GM12878 (cell line): Measurements from ENCODE around the gene DDX42. TPM values are rescaled to one million over a fixed set of nuclear protein-coding genes. Genes with fewer than 3 reads are reported as not detected.

Source experiments
- ATAC-seq: fragments of 200-7000 bp; cut with Tn5 transposase; 3 replicates; pipeline ENCODE4 v1.9.1; 2020; ENCODE audit warnings: mild to moderate bottlenecking, moderate library complexity
- BruUV-seq: library from RNA; stranded (reverse); fragments of 400-500 nt; replicated peaks from 2 replicates; lab custom pipeline; 2021; lab: Mats Ljungman, UMichigan
- CTCF ChIA-PET: fragments of 300-600 bp; sonication (Branson Sonifier 250); formaldehyde crosslinking; extraction: SDS; loops from one replicate; lab custom pipeline; 2021; ENCODE audit warnings: inconsistent platforms; lab: Yijun Ruan, JAX
- POLR2A ChIA-PET: fragments of 350-600 bp; formaldehyde crosslinking; extraction: SDS; loops from one replicate; lab custom pipeline; 2021; ENCODE audit warnings: inconsistent platforms; lab: Charles Lee
- RAD21 ChIA-PET: fragments of 300-600 bp; sonication (Branson Sonifier 250); formaldehyde crosslinking; loops from one replicate; lab custom pipeline; 2023; ENCODE audit warnings: antibody characterized with exemption; ENCODE audit not compliant: unreplicated experiment; lab: Charles Lee
- SMC1A ChIA-PET: fragments of 300-600 bp; sonication (Branson Sonifier 250); formaldehyde crosslinking; loops from one replicate; lab custom pipeline; 2023; ENCODE audit not compliant: unreplicated experiment, uncharacterized antibody; lab: Charles Lee
- DNase-seq: peaks from one replicate; pipeline ENCODE4 v3.0.0-alpha.2; 2011; ENCODE audit warnings: low read depth, low spot score
- FAIRE-seq: peaks from 3 replicates; lab custom pipeline; 2011; peaks lifted over from hg19 to GRCh38; lab: Jason Lieb, UNC
- H2AFZ ChIP-seq: 2 replicates; pipeline ENCODE4 v1.6.0; 2011; ENCODE audit warnings: low read depth, low read length, control low read depth; ENCODE audit not compliant: control insufficient read depth
- H3K27ac ChIP-seq: 2 replicates; pipeline ENCODE4 v1.5.1; 2011; ENCODE audit warnings: control low read depth; ENCODE audit not compliant: control insufficient read depth, insufficient read depth
- H3K27me3 ChIP-seq, 2 experiments: replicated peaks in 1 of 2; 2 replicates each; pipeline versions ENCODE4 v1.6.0 to v1.6.1; 2011; ENCODE audit warnings: low read length in 1 of 2; ENCODE audit not compliant: control insufficient read depth in 2 of 2, insufficient read depth in 2 of 2
- H3K36me3 ChIP-seq, 2 experiments: 2 replicates each; pipeline ENCODE4 v1.5.1; 2011; ENCODE audit warnings: low read length in 1 of 2; ENCODE audit not compliant: control insufficient read depth in 2 of 2, insufficient read depth in 2 of 2
- H3K4me1 ChIP-seq: 2 replicates; pipeline ENCODE4 v1.6.1; 2011; ENCODE audit warnings: mild to moderate bottlenecking, low read length, moderate library complexity, mixed read lengths; ENCODE audit not compliant: control insufficient read depth, insufficient read depth
- H3K4me2 ChIP-seq: 2 replicates; pipeline ENCODE4 v1.6.0; 2011; ENCODE audit warnings: control low read depth; ENCODE audit not compliant: control insufficient read depth, insufficient read depth
- H3K4me3 ChIP-seq: fragments of 200-600 bp; sonication (generic); 2 replicates; pipeline ENCODE4 v1.5.1; 2016
- H3K79me2 ChIP-seq: 2 replicates; pipeline ENCODE4 v1.6.0; 2011; ENCODE audit warnings: low read length; ENCODE audit not compliant: control insufficient read depth, insufficient read depth
- H3K9ac ChIP-seq: 2 replicates; pipeline ENCODE4 v1.8.0; 2011; ENCODE audit warnings: low read length, control low read depth, mixed read lengths; ENCODE audit not compliant: control insufficient read depth, insufficient read depth
- H3K9me3 ChIP-seq: replicated peaks from 3 replicates; pipeline ENCODE4 v1.5.1; 2011; ENCODE audit warnings: mild to moderate bottlenecking, low read length; ENCODE audit not compliant: control insufficient read depth, insufficient read depth
- H4K20me1 ChIP-seq: 2 replicates; pipeline ENCODE4 v1.6.0; 2011; ENCODE audit not compliant: control insufficient read depth, insufficient read depth
- BHLHE40 ChIP-seq, 2 experiments: fragments of 450-650 bp in 1 of 2; IDR thresholded peaks; 2 replicates each; pipeline ENCODE4 v1.6.1; 2011 to 2017; ENCODE audit warnings: low read depth in 2 of 2, borderline replicate concordance in 1 of 2, improper control_type of control experiment in 1 of 2, low read length in 1 of 2, mild to moderate bottlenecking in 1 of 2
- CHD1 ChIP-seq: IDR thresholded peaks from 2 replicates; pipeline ENCODE4 v1.6.1; 2012; ENCODE audit warnings: low read depth, low read length, improper control_type of control experiment
- HDGF ChIP-seq: fragments of 450-650 bp; IDR thresholded peaks from 2 replicates; pipeline ENCODE4 v1.6.1; 2016; ENCODE audit warnings: antibody characterized with exemption
- MEF2A ChIP-seq: IDR thresholded peaks from 2 replicates; pipeline ENCODE4 v1.6.1; 2011; ENCODE audit warnings: low read depth, mild to moderate bottlenecking, low read length, moderate library complexity; ENCODE audit not compliant: insufficient read depth
- PAX8 ChIP-seq: fragments of 450-650 bp; IDR thresholded peaks from 2 replicates; pipeline ENCODE4 v1.6.1; 2017; ENCODE audit warnings: mild to moderate bottlenecking, moderate library complexity
- POLR2A ChIP-seq: IDR thresholded peaks from 2 replicates; pipeline ENCODE4 v1.6.1; 2011; ENCODE audit warnings: low read depth, mild to moderate bottlenecking, low read length
- SIX5 ChIP-seq: IDR thresholded peaks from 2 replicates; pipeline ENCODE4 v1.6.1; 2011; ENCODE audit warnings: mild to moderate bottlenecking, low read depth, low read length, moderate library complexity; ENCODE audit not compliant: severe bottlenecking
- WGBS: methylation state at CpG from one replicate; pipeline ENCODE4 v1.1.6; 2016; ENCODE audit warnings: low lambda C conversion rate; ENCODE audit not compliant: insufficient replicate concordance, insufficient coverage; ENCODE audit errors: missing lambda C conversion rate; 5-methylcytosine and 5-hydroxymethylcytosine counted together
- in situ Hi-C: fragments of 300-500 bp; cut with MboI; formaldehyde crosslinking; loops from 9 replicates; pipeline ENCODE4 v1.14.3; 2018; ENCODE audit warnings: mixed read lengths
- intact Hi-C: fragments of 100-400 bp; cut with micrococcal nuclease; formaldehyde crosslinking; loops from one replicate; pipeline ENCODE4 v1.14.2; 2022; ENCODE audit not compliant: unreplicated experiment
- polyA plus RNA-seq, 11 experiments: library from polyadenylated mRNA; depleted of rRNA in 4 of 11; unstranded in 6 of 11; stranded (reverse) in 5 of 11; fragments of >200 nt; fragmentation: Nextera tagmentation in 4 of 11; fragmentation: Illumina TruSeq in 1 of 11; extraction: Ambion mirVana in 4 of 11; extraction: Trizol in 1 of 11; gene quantifications; 1 replicate in 1 of 11; 2 replicates in 10 of 11; pipeline versions ENCODE4 v1.2.1 to v1.2.3, GENCODE V29; 2011 to 2016; ENCODE audit warnings: inconsistent platforms in 2 of 11, missing spikeins in 2 of 11, low read depth in 1 of 11
- total RNA-seq, 4 experiments: library from RNA; depleted of rRNA in 3 of 4; stranded (reverse); fragments of >200 nt in 3 of 4; fragmentation: Illumina TruSeq in 1 of 4; extraction: Trizol in 1 of 4; gene quantifications; 2 replicates each; pipeline versions ENCODE4 v1.2.1 to v1.2.3, GENCODE V29; 2013 to 2021
- TF ChIP-seq, protein P1 (sequence below): fragments of 450-650 bp; IDR thresholded peaks from 2 replicates; pipeline ENCODE4 v1.6.1; 2017; ENCODE audit warnings: mild to moderate bottlenecking, moderate library complexity

The DDX42 gene
- total and polyA plus RNA-seq, 10 of the 15 experiments (the other 5 are each of a cell fraction or from before 2014, with no cell fraction given): 14.6 to 147 (median 65.3) TPM

DNA sequence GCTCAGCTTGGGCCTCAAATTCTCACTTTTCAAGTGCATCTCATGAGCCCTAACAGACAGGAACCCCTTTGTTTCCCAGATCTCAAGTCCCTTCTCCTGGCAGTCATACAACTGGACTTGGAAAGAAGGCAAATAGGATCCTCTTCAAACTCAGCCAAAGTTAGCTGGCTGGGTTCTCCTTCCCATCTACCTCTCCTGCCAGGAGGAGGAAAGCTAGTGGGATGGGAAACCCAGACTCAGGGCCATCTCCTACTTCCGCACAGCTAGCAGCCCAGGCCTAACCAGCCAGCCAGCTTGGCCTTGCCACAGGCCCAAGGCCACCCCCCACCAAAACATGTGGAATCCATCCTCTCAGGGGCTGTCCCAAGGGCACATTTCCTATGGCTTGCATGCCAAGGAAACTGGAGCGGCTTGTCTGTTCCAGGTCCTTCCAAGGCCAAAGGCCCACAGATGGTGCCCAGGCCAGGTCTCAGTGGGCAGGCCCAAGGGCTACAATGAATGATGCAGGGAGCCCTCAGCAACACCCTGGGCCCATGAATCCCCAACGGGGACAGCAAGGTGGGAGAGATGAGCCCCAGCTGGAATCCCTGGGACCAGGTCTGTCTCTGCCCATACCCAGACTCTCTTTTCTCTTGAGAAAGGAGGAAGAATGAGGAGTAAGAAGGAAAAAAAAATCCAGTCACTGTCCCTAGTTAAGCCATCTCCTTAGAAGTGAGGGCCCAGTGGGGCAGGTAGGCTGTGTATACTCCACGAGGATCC is 66.8 kb downstream of the DDX42 start (continued):
- TF ChIP-seq, protein P1, sequence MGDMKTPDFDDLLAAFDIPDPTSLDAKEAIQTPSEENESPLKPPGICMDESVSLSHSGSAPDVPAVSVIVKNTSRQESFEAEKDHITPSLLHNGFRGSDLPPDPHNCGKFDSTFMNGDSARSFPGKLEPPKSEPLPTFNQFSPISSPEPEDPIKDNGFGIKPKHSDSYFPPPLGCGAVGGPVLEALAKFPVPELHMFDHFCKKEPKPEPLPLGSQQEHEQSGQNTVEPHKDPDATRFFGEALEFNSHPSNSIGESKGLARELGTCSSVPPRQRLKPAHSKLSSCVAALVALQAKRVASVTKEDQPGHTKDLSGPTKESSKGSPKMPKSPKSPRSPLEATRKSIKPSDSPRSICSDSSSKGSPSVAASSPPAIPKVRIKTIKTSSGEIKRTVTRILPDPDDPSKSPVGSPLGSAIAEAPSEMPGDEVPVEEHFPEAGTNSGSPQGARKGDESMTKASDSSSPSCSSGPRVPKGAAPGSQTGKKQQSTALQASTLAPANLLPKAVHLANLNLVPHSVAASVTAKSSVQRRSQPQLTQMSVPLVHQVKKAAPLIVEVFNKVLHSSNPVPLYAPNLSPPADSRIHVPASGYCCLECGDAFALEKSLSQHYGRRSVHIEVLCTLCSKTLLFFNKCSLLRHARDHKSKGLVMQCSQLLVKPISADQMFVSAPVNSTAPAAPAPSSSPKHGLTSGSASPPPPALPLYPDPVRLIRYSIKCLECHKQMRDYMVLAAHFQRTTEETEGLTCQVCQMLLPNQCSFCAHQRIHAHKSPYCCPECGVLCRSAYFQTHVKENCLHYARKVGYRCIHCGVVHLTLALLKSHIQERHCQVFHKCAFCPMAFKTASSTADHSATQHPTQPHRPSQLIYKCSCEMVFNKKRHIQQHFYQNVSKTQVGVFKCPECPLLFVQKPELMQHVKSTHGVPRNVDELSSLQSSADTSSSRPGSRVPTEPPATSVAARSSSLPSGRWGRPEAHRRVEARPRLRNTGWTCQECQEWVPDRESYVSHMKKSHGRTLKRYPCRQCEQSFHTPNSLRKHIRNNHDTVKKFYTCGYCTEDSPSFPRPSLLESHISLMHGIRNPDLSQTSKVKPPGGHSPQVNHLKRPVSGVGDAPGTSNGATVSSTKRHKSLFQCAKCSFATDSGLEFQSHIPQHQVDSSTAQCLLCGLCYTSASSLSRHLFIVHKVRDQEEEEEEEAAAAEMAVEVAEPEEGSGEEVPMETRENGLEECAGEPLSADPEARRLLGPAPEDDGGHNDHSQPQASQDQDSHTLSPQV: no peak
- no peak for TF ChIP-seq MEF2A

DNA sequence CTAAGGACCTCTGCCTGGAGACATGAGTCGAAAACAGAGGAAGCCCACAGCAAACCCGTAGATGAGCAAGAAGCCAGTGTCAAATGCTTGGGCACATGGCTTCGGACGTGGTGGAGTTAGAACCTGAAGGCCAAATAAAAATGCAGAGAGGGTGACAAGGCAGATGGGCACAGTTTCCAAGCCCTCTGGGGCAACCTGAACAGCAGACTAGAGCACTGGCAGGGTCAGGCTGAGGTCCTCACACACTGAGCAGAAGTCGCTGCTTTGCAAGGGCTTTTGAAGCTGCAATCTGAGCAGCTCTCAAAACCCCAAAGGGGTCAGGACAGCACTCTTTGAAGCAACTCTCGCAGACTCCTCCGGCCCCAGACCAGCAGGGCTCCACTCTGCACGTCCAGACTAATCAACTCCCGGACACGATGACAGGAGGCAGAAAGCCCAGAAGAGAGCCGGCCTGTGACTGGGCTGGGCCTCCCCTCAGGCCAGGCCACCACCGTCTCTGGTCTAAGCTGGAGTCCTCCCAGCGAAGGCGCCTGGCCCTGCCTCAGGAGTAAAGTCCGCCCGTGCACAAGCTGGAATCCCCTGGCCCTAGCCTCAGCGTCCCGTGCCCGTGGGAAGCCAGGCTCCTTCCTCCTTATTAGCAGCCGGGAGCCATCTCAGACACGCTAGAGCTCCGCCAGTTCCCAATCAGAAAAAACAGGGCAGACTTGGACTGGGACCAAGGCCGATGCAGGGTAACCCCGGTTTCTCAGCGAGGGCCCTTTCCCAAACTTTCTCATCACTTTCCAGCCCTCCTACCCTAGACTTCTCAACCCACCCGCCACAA is 67.6 kb downstream of the DDX42 start:
- Histone ChIP-seq H3K27ac (peak overlapping the region; percentile 80), H3K9ac (peak overlapping the region; percentile 65), H3K9me3 (no peaks in the 10 kb centered on the region), H4K20me1 (no peaks in the 10 kb centered on the region), H3K79me2 (peaks cover 51% of the 10 kb centered on the region), H3K4me2 (peak overlapping the region; percentile 90), H3K36me3 (peaks cover 0 to 6% of the 10 kb centered on the region in 2 experiments; a peak in 1 of 4 replicates), H3K27me3 (no peaks in the 10 kb centered on the region), H2AFZ (no peak overlapping the region), H3K4me1 (peaks cover 18% of the 10 kb centered on the region), H3K4me3 (peak overlapping the region; percentile 97)
- FAIRE-seq (peak; percentile 31), ATAC-seq (peak; percentile 13), DNase-seq (no peak)
- RAD21 ChIA-PET: interaction anchor here (2.2 kb wide), 1 partner anchor 14 kb away, joined by 5 read pairs; the partner anchor contains the start of gene FTSJ3
- CTCF ChIA-PET: interaction anchor here (0.8 to 2.7 kb wide), 5 partner anchors 11 to 229 kb away, joined by 3 to 19 read pairs (median 4); partner anchors contain the start of genes FTSJ3 and PSMC5
- SMC1A ChIA-PET: interaction anchor here (0.7 to 1.0 kb wide), 2 partner anchors 13 to 28 kb away, joined by 3 to 5 read pairs; no protein-coding TSS in a partner anchor
- no peak for TF ChIP-seq PAX8
- no peak for TF ChIP-seq CHD1
- TF ChIP-seq HDGF: 0 out of 2 replicates have a peak, but pooled peaks have one; percentile 50
- TF ChIP-seq SIX5: no peak
- TF ChIP-seq POLR2A: 0 out of 2 replicates have a peak, but pooled peaks have one; percentile 8
- TF ChIP-seq BHLHE40 (IDR thresholded peaks at IDR 0.05; ENCODE audit: borderline replicate concordance in 1 of 2, low read depth in 2 of 2, low read length in 1 of 2): peak in 1 of 2 experiments; percentile 60; a peak in 1 of 4 replicates
- POLR2A ChIA-PET: interaction anchor here (0.5 to 3.5 kb wide), 10 partner anchors 9 to 227 kb away, joined by 3 to 24 read pairs (median 4); partner anchors contain the start of genes CCDC47, DDX42, FTSJ3 and PSMC5
- in situ Hi-C loops (loop anchor here (10.0 to 25.0 kb wide), 2 partner anchors 404 to 663 kb away; partner anchors contain the start of genes CEP95, CYB561 and DDX5), intact Hi-C loops (loop anchor here (2.0 to 5.0 kb wide), 3 partner anchors 69 to 144 kb away; partner anchors contain the start of genes CCDC47, DDX42 and STRADA)
- 3% methylated on average over 26 of the region's 26 CpGs for WGBS
- no TSS peak for BruUV-seq
